MCF 10A (cell line): ENCODE data around the gene ZNF467. TPM values are rescaled to one million over a fixed set of nuclear protein-coding genes. Genes with fewer than 3 reads are reported as not detected.

Experiments
- BruUV-seq: library from RNA; stranded (reverse); fragments of 400-500 nt; replicated peaks from 2 replicates; lab custom pipeline; 2021; lab: Mats Ljungman, UMichigan
- CTCF ChIA-PET: fragments of 300-600 bp; sonication (Branson Sonifier 250); formaldehyde crosslinking; extraction: SDS; loops from one replicate; lab custom pipeline; 2021; ENCODE audit warnings: antibody characterized with exemption, inconsistent platforms; lab: Yijun Ruan, JAX
- POLR2A ChIA-PET: fragments of 300-600, 350-650 bp; sonication (Branson Sonifier 250); formaldehyde crosslinking; extraction: SDS; loops from one replicate; lab custom pipeline; 2020; ENCODE audit warnings: antibody characterized with exemption, inconsistent platforms; lab: Yijun Ruan, JAX
- DNase-seq: peaks from one replicate; pipeline ENCODE4 v3.0.0-alpha.2; 2018; ENCODE audit not compliant: unreplicated experiment
- H3K27ac Mint-ChIP-seq: one replicate; pipeline ENCODE4 v1.8.0; 2022; ENCODE audit warnings: mild to moderate bottlenecking, low read depth, mixed read lengths; ENCODE audit not compliant: unreplicated experiment
- H3K27me3 Mint-ChIP-seq: one replicate; pipeline ENCODE4 v1.8.0; 2022; ENCODE audit warnings: mixed read lengths; ENCODE audit not compliant: insufficient read depth, unreplicated experiment
- H3K36me3 Mint-ChIP-seq: one replicate; pipeline ENCODE4 v1.8.0; 2022; ENCODE audit warnings: mild to moderate bottlenecking, moderate library complexity, mixed read lengths; ENCODE audit not compliant: insufficient read depth, unreplicated experiment
- H3K4me1 Mint-ChIP-seq: one replicate; pipeline ENCODE4 v1.8.0; 2022; ENCODE audit warnings: mixed read lengths; ENCODE audit not compliant: insufficient read depth, unreplicated experiment
- H3K4me3 Mint-ChIP-seq: one replicate; pipeline ENCODE4 v1.8.0; 2022; ENCODE audit warnings: mild to moderate bottlenecking, moderate library complexity, mixed read lengths; ENCODE audit not compliant: unreplicated experiment
- H3K9me3 Mint-ChIP-seq: one replicate; pipeline ENCODE4 v1.8.0; 2022; ENCODE audit warnings: mixed read lengths; ENCODE audit not compliant: unreplicated experiment
- CTCF ChIP-seq: fragments of 200-600 bp; IDR thresholded peaks from one replicate; pipeline ENCODE4 v1.8.0; 2022; ENCODE audit warnings: antibody characterized with exemption, mild to moderate bottlenecking; ENCODE audit not compliant: unreplicated experiment
- intact Hi-C: fragments of 100-400 bp; cut with micrococcal nuclease; formaldehyde crosslinking; loops from 2 replicates; pipeline ENCODE4 v1.14.1; 2022
- total RNA-seq: library from RNA; stranded (reverse); gene quantifications from 2 replicates; pipeline ENCODE4 v1.2.3, GENCODE V29; 2022

ZNF467 gene
- total RNA-seq, 1 experiment from 2014 or later: 3.7 TPM

DNA sequence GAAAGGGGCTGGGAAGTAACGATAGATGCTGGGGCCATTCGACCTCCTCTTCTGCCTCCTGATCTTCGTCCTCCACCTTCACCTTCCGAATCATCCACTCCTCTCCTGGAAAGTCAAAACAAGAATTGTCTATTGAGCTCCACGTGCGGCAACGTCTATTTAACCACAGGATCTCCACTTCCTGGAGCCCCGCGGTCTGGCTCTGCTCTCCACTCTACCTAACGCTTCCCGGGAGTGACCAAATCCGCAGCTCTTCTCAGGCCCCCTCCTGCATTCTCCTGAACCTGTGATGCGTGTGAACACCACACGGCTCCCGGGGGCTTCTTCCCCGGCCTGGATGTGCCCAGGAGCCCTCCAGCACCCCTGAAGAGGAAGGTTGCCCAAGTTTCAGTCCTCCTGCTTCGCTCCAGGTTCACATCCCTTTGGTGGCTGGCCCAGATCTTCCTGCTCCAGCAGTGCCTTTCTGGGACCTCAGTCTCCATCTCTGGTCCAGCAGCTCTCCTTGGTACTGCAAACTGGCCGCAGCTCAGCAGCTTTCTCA, 7.2 kb downstream of the ZNF467 start:
- POLR2A ChIA-PET: no interaction called here
- TF ChIP-seq CTCF: no peak
- Mint-ChIP-seq H3K9me3 (no peaks in the 10 kb centered on the region), H3K27me3 (peaks cover 10% of the 10 kb centered on the region), H3K4me1 (no peaks in the 10 kb centered on the region), H3K4me3 (no peak overlapping the region), H3K36me3 (no peaks in the 10 kb centered on the region), H3K27ac (no peak overlapping the region)
- no TSS peak for BruUV-seq
- intact Hi-C loops: no loop called here
- DNase-seq: no peak
- CTCF ChIA-PET: interaction anchor here (1.4 to 3.0 kb wide), 2 partner anchors 24 to 40 kb away, joined by 3 to 15 read pairs; no protein-coding TSS in a partner anchor

DNA sequence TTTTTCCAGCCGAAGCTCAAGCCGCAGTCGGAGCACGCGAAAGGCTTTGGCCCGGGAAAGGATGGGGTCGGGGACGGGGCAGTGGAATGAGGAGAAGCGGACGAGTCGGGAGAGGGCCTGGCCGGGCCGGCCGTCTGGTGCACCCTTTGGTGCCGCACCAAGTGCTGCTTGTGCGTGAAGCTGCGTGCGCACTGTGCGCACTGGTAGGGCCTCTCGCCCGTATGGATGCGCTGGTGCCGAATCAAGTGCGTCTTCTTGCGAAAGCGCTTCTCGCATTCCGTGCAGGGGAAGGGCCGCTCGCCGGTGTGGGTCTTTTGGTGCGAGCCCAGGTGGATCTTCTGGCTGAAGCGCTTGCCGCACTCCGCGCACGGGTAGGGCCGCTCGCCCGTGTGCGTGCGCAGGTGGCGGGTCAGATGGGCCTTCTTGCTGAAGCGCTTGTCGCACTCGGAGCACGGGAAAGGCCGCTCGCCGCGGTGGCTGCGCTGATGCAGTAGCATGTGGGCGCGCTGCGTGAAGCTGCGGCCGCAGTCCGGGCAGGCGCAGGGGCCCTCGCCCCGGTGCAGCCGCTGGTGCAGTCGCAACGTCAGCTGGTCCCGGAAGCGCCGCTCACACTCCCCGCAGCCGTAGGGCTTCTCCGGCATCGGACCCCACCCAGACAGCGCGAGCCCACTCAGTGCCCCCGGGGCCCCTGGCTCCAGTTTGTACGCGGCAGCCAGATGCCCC, 7.8 kb downstream of the ZNF467 start:
- Mint-ChIP-seq H3K27ac (no peak overlapping the region), H3K4me3 (no peak overlapping the region), H3K9me3 (no peaks in the 10 kb centered on the region), H3K27me3 (peaks cover 11% of the 10 kb centered on the region), H3K4me1 (no peaks in the 10 kb centered on the region), H3K36me3 (no peaks in the 10 kb centered on the region)
- ChIA-PET POLR2A (no interaction called here), CTCF (interaction anchor here (1.4 kb wide), 1 partner anchor 41 kb away, joined by 3 read pairs; no protein-coding TSS in a partner anchor)
- TF ChIP-seq CTCF: no peak
- DNase-seq: no peak
- BruUV-seq: no TSS peak
- intact Hi-C loops: no loop called here

DNA sequence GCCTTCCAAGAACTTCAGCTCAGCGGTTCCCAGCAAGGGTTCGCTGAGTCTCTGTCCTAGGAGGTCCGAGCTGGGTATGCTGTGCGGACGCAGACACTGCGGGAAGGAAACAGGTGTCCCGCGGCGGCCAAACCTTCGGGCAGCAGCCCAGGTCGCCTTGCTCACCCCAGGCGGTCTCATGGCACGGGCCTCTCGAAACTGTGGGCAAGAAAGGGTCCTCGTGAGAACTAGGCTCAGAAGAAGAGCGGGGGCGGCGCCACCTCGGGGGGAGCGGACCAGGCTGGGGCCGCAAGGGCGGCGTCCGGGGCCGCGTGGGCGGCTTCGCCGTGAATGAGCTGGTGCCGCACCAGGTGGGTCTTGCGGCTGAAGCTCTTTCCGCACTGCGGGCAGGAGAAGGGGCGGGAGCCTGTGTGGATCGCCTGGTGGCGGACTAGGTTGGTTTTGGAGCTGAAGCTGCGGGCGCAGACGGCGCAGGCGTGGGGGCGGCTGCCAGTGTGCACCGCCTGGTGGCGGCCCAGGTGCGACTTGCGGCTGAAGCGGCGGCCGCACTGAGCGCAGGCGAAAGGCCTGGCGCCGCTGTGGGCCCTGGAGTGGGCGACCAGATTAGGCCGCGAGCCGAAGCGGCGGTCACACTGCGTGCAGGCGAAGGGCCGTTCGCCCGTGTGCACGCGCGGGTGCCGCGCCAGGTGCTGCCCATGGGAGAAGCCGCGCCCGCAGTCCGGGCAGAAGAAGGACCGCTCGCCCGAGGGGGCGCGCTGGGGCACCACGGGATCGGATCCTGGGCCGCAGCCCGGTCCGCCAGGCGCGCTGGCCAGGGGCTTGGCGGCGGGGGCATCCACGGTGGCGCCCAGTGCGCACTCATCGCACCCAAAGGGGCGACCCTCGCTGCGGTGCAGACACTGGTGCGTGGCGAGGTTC, 8.6 kb downstream of the ZNF467 start:
- no peaks in the 10 kb centered on the region for H3K36me3 Mint-ChIP-seq
- H3K9me3 Mint-ChIP-seq: no peaks in the 10 kb centered on the region
- no TSS peak for BruUV-seq
- TF ChIP-seq CTCF: no peak
- ChIA-PET CTCF (interaction anchor here (0.6 kb wide), 1 partner anchor 141 kb away, joined by 3 read pairs; no protein-coding TSS in a partner anchor), POLR2A (no interaction called here)
- H3K4me1 Mint-ChIP-seq: no peaks in the 10 kb centered on the region
- H3K27ac Mint-ChIP-seq: no peak overlapping the region
- H3K4me3 Mint-ChIP-seq: no peak overlapping the region
- intact Hi-C loops: no loop called here
- peaks cover 19% of the 10 kb centered on the region for H3K27me3 Mint-ChIP-seq
- no peak for DNase-seq
